22Rv1 (cell line): Measurements from ENCODE around the gene TEK.
"Not testable (repeated sequence)": the region's sequence is repeated elsewhere in the genome, so short reads cannot be mapped to it uniquely, and the experiment has no call there.

Experiments used
- CTCF ChIP-seq: fragments of 450-650 bp; IDR thresholded peaks from 2 replicates; pipeline ENCODE4 v1.5.1; 2017; ENCODE audit warnings: mild to moderate bottlenecking
- ZFX ChIP-seq: fragments of 450-650 bp; IDR thresholded peaks from 2 replicates; pipeline ENCODE4 v1.6.1; 2017; ENCODE audit warnings: antibody characterized with exemption, borderline replicate concordance

- TF ChIP-seq CTCF, ZFX: not testable (repeated sequence)
Measured at GRCh38 chr9:27092496-27092895, 16.5 kb upstream of the TEK start.
